Inferior parietal cortex (tissue), 1 donor: ENCODE data around the gene VSX1.
A peak's percentile ranks its signal among the peaks of the same experiment; 100 is the strongest.

Experiments
- DNase-seq: peaks from one replicate; pipeline ENCODE4 v3.0.0-alpha.2; 2016; ENCODE audit errors: extremely low spot score

Gene VSX1

DNA sequence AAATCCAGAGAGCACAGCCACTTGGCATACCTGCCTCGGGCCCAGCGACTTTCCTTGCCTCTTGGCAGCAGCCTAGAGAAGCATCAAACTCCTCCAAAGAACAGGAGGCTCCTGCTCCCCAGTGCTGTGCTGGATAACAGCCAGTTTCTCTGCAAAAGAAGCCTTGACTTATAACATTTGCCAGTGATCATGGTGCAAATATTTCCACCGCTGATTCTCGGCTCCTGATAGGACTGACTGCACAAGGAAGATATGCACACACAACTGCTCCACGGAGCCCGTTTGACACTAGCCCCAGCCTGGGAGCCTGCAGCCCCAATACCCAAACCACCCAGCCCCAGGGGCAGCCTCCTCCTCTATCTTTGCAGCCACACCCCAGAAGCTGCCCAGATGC, 41.5 kb downstream of the VSX1 start:
- DNase-seq: no peak

DNA sequence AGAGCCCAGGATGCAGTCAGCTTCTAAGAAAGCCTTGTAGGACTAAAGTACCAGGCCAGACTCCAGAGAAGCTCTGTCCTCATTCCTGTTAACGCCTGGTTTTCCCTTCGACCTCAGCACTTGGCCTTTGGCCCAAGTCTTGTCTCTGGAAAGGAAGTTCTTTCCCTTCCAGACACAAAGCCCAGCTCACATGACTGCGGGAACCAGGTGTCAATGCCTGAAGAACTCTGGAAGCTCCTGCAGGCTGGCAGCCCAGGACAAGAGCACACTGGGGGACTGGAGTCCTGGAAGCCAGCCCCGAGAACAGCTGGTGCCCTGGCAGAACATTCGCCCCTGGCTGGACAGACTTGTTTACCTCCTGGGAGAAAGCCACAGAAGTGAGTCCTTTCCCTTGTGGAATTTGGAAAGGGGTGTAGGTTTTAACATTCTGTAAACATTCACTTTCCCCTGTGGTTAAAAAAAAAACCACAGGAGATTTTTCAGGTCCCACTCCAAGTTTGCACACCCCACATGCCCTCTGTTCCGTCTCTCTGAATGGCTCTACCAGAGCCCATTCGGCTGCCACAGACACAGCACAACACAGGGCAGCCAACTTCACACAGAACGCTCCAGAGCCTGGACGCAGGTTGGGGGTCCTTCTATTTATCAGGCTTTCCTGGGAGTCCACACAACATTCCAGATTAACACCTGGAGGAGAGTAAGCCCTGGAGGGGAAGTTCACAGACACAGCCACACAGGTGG, 42.1 kb downstream of the VSX1 start:
- DNase-seq: peak; percentile 66

GRCh38 chr20:25038591-25039015, 43.3 kb downstream of the VSX1 start:
- no peak for DNase-seq

GRCh38 chr20:25038103-25038410, 43.9 kb downstream of the VSX1 start:
- DNase-seq: no peak

DNA sequence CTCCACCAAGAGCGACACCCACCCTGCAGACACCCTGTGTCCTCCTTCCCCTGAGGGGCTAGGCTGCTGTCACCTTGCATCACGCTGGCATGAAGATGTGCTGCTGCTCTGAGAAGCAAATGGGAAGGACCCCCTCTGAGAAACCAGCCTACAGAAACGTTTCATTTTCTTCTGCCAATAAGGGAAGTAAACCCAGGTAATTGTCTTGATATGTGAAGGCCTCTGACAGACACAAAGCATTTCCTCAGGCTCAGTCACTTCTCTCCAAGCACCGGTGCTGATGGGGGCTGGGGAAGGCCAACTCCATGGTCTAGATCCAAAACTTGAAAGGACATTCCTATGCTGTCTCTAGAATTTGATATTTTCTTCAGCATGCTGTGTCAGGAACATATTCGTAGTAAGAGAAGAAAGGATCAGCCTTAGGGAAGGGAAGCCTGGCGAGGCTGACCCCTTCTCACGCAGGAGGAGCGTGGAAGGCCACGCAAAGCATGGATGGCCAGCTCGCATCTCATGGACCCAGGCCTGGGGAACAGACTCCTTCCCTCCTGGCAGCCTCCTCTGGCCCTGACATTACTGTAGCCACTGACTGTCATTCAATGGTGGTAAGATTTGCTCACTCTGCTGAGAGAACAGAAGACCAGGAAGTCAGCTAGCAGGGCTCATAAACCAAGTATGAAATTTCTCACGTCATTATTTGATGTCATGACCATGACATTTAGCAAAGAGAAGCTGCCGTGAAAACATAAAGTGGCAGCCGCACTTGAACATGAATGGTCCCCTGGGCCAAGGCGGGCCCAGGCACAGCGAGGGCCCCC, 44.4 kb downstream of the VSX1 start:
- no peak for DNase-seq

- no peak for DNase-seq
Observed at GRCh38 chr20:25036331-25036936, 45.5 kb downstream of the VSX1 start.

DNA sequence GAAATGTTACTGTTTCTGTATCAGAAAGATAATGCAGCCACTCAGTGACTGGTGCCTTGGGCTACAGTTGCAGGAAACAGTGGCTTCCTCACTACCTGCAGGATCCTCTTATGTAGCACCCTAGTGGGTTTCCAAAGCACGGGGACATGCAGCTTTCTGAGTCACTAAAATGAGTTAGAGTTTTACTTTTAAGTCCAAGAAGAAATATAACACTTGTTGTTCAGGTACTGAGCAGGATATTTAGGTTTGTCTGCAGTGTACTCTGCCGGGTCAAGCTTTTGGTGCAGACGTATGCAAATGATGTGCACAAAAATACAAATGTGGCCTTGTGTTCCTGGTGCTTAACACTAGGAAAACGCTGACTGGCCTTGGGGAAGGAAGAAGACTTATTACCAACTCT, 46.0 kb downstream of the VSX1 start:
- no peak for DNase-seq

GRCh38 chr20:25033924-25034300, 48.0 kb downstream of the VSX1 start:
- no peak for DNase-seq

- peak; percentile 51 for DNase-seq
Observed at GRCh38 chr20:25033265-25033923, 48.5 kb downstream of the VSX1 start.

- peak; percentile 88 for DNase-seq
Observed at GRCh38 chr20:25032478-25033264, 49.3 kb downstream of the VSX1 start.

DNA sequence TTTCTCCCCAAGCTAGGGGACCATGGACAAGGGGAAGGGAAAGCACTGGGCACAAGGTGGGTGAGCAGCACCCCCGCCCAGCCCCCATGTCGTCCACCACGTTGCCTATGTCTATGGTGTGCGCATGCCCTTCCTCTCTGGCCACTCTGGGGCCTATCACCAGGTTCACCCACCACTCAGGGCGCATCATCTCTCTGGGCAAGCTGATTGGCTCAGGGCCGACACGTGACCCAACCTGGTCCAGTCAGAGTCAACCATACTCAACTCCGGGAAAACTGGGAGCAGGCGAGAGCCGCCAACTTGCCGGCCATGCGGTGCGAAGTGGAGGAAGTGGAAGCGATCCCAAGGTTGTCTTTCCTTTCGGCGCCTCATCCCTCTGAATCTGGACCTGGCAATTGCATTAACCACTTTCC, 49.9 kb downstream of the VSX1 start:
- DNase-seq: peak; percentile 47

DNA sequence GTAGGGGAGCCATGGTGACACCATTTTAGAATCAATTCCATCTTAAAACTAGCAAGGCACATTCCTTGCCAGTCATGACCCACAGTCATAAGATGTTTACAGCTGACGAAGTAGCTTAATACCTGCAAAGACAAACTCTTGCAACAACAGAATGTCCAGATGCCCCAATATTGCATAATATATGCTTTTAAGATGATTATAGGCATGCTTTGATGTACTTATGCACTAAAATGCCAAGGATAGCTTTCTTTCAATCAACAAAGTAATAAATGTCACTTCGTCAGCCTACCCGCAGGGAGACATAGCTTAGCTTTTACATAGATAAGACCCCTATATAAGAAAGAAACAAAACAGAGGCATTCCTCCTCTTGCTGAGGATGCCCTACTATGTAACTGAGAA, 50.7 kb downstream of the VSX1 start:
- no peak for DNase-seq

- DNase-seq: no peak
Observed at GRCh38 chr20:25030649-25031207, 51.2 kb downstream of the VSX1 start.

GRCh38 chr20:25030007-25030648, 51.8 kb downstream of the VSX1 start:
- DNase-seq: no peak

DNA sequence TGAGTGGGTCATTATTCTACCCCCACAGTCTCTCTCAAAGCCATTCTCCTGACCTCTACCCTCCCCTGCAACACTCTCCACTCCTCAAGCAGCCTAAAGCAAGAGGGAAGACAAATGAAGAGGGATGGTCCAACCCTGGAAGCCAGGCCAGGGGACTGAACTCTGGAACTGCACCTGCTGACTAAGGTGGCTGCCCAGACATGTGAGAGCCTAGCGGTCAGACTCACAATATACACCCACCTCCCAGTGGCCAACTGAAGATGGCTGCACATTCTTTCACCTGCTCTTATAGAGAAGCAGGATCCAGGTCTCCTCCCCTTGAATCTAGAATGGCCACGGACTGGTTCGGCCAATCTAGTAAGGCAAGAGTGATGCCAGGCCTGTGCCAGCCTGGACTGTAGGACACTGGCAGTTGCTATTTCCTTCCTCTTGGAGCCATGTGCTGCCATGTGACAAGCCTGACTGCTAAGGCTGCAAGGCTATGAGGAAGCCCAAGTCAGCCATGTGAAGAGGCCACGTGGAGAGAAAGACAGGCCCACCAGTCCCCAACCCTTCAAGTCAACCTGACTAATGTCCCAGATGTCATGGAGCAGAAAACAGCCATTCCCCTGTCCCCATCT, 55.8 kb downstream of the VSX1 start:
- no peak for DNase-seq
